ENCODE data around the gene TRIM68. TPM values are rescaled to one million over a fixed set of nuclear protein-coding genes. Genes with fewer than 3 reads are reported as not detected.

The TRIM68 gene
- total RNA-seq, 1 experiment from 2014 or later, result 6.9 TPM

GRCh38 chr11:4615856-4616444 lies 7.9 kb upstream of the TRIM68 start:
- no peaks in the 10 kb centered on the region for H3K27me3 Mint-ChIP-seq (ENCODE audit: insufficient read depth, unreplicated experiment)
- no peaks in the 10 kb centered on the region for H3K27me3 ChIP-seq (replicated peaks; ENCODE audit: control insufficient read depth, insufficient read depth, low read length)
- no peak overlapping the region for H3K4me3 ChIP-seq (ENCODE audit: low read depth, low read length)
- intact Hi-C loops (cut with micrococcal nuclease; ENCODE audit: unreplicated experiment), result no loop called here
- BruUV-seq (replicated peaks), result no TSS peak
- no peaks in the 10 kb centered on the region for H3K4me1 Mint-ChIP-seq (ENCODE audit: low read depth, unreplicated experiment)
- DNase-seq, result no peak
- no peak overlapping the region for H3K4me3 Mint-ChIP-seq (ENCODE audit: unreplicated experiment)
- H3K9me3 ChIP-seq, result no peaks in the 10 kb centered on the region
- H3K9me3 Mint-ChIP-seq (ENCODE audit: unreplicated experiment), result no peaks in the 10 kb centered on the region
- no peak overlapping the region for H3K27ac Mint-ChIP-seq (ENCODE audit: unreplicated experiment)
- POLR2A ChIA-PET, result no interaction called here
- no peak for TF ChIP-seq CTCF (IDR thresholded peaks at IDR 0.05; ENCODE audit: insufficient read depth in 1 of 2, low read depth in 1 of 2, low read length in 1 of 2, severe bottlenecking in 1 of 2, unreplicated experiment in 1 of 2)
- no peaks in the 10 kb centered on the region for H3K36me3 ChIP-seq (ENCODE audit: control insufficient read depth, insufficient read depth, low read length)
- H3K36me3 Mint-ChIP-seq (ENCODE audit: insufficient read depth, unreplicated experiment), result no peaks in the 10 kb centered on the region
- CTCF ChIA-PET, result no interaction called here
- H3K4me1 ChIP-seq, result 0 out of 2 replicates have a peak, but pooled peaks cover 5% of the 10 kb centered on the region

- Mint-ChIP-seq H3K36me3 (ENCODE audit: insufficient read depth, unreplicated experiment) (peaks cover 13% of the 10 kb centered on the region), H3K9me3 (ENCODE audit: unreplicated experiment) (peaks cover 7% of the 10 kb centered on the region), H3K27ac (ENCODE audit: unreplicated experiment) (no peak overlapping the region), H3K27me3 (ENCODE audit: insufficient read depth, unreplicated experiment) (no peaks in the 10 kb centered on the region), H3K4me1 (ENCODE audit: low read depth, unreplicated experiment) (peaks cover 6% of the 10 kb centered on the region), H3K4me3 (ENCODE audit: unreplicated experiment) (no peak overlapping the region)
- BruUV-seq (replicated peaks), result no TSS peak
- ChIA-PET POLR2A (no interaction called here), CTCF (no interaction called here)
- no peak for DNase-seq
- intact Hi-C loops (cut with micrococcal nuclease; ENCODE audit: unreplicated experiment), result no loop called here
- Histone ChIP-seq H3K36me3 (ENCODE audit: control insufficient read depth, insufficient read depth, low read length) (no peaks in the 10 kb centered on the region), H3K4me3 (ENCODE audit: low read depth, low read length) (no peak overlapping the region), H3K9me3 (no peaks in the 10 kb centered on the region), H3K4me1 (0 out of 2 replicates have a peak, but pooled peaks cover 7% of the 10 kb centered on the region), H3K27me3 (replicated peaks; ENCODE audit: control insufficient read depth, insufficient read depth, low read length) (no peaks in the 10 kb centered on the region)
- no peak for TF ChIP-seq CTCF (IDR thresholded peaks at IDR 0.05; ENCODE audit: insufficient read depth in 1 of 2, low read depth in 1 of 2, low read length in 1 of 2, severe bottlenecking in 1 of 2, unreplicated experiment in 1 of 2)
Measured at GRCh38 chr11:4611986-4612385, 4.0 kb upstream of the TRIM68 start.

- Histone ChIP-seq H3K4me3 (ENCODE audit: low read depth, low read length) (no peak overlapping the region), H3K27me3 (replicated peaks; ENCODE audit: control insufficient read depth, insufficient read depth, low read length) (no peaks in the 10 kb centered on the region), H3K9me3 (no peaks in the 10 kb centered on the region), H3K36me3 (ENCODE audit: control insufficient read depth, insufficient read depth, low read length) (no peaks in the 10 kb centered on the region), H3K4me1 (0 out of 2 replicates have a peak, but pooled peaks cover 13% of the 10 kb centered on the region)
- ChIA-PET POLR2A (no interaction called here), CTCF (no interaction called here)
- intact Hi-C loops (cut with micrococcal nuclease; ENCODE audit: unreplicated experiment), result no loop called here
- H3K4me3 Mint-ChIP-seq (ENCODE audit: unreplicated experiment), result no peak overlapping the region
- BruUV-seq (replicated peaks), result no TSS peak
- no peak for TF ChIP-seq CTCF (IDR thresholded peaks at IDR 0.05; ENCODE audit: insufficient read depth in 1 of 2, low read depth in 1 of 2, low read length in 1 of 2, severe bottlenecking in 1 of 2, unreplicated experiment in 1 of 2)
- no peak for DNase-seq
- peaks cover 13% of the 10 kb centered on the region for H3K36me3 Mint-ChIP-seq (ENCODE audit: insufficient read depth, unreplicated experiment)
- peaks cover 7% of the 10 kb centered on the region for H3K9me3 Mint-ChIP-seq (ENCODE audit: unreplicated experiment)
- no peak overlapping the region for H3K27ac Mint-ChIP-seq (ENCODE audit: unreplicated experiment)
- peaks cover 10% of the 10 kb centered on the region for H3K4me1 Mint-ChIP-seq (ENCODE audit: low read depth, unreplicated experiment)
- no peaks in the 10 kb centered on the region for H3K27me3 Mint-ChIP-seq (ENCODE audit: insufficient read depth, unreplicated experiment)
Measured at GRCh38 chr11:4610258-4610935, 2.4 kb upstream of the TRIM68 start.

All from Caco-2 (cell line).